ENCODE data around the gene MORN4.
"Not testable (repeated sequence)": the region's sequence is repeated elsewhere in the genome, so short reads cannot be mapped to it uniquely, and the experiment has no call there.

Gene MORN4

DNA sequence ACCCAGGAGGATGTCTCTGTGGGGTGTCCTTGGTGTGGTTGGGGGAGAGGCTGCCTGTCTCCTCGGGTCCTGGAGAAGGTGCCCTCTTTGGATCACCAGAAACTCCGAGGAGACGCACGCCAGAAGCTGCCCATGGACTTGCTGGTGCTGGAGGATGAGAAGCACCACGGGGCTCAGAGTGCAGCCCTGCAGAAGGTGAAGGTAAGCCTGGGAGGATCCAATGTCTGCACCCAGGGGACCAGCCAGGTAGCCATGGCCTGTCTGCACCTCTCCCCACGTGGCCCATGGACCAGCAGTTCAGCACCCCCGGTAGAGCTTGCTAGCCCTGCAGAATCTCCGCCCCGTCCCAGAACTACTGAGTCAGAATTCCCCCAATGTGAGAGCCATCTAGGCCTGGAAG is 55.6 kb downstream of the MORN4 start:
- Histone ChIP-seq H3K36me3 (ENCODE audit: insufficient read depth, low read depth, low read length) (no peaks in the 10 kb centered on the region), H3K27me3 (ENCODE audit: insufficient read depth, low read length) (no peaks in the 10 kb centered on the region), H3K9ac (ENCODE audit: low read depth, low read length) (no peak overlapping the region), H3K27ac (ENCODE audit: low read length) (no peak overlapping the region), H3K4me1 (ENCODE audit: insufficient read depth, low read length) (peaks cover 5% of the 10 kb centered on the region; the same call in 1 of the 2 replicates), H3K4me3 (ENCODE audit: low read length) (no peak overlapping the region), H3K9me3 (ENCODE audit: insufficient read depth, low read depth, low read length) (no peaks in the 10 kb centered on the region)

DNA sequence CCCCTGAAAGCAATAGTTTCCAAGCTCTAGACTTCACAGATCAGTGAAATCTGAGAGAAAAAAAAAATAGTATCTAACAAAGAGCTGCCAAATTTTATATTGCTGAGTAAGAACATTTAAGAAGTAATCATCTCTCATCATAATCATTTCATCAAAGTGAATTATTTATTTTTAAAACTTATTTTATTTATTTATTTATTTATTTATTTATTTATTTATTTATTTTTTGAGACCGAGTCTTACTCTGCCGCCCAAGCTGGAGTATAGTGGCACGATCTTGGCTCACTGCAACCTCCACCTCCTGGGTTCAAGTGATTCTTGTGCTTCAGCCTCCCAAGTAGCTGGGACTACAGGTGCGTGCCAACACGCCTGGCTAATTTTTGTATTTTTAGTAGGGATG is 56.8 kb downstream of the MORN4 start:
- H3K9ac ChIP-seq (ENCODE audit: low read depth, low read length); H3K4me1 ChIP-seq (ENCODE audit: insufficient read depth, low read length); H3K27ac ChIP-seq (ENCODE audit: low read length); H3K9me3 ChIP-seq (ENCODE audit: insufficient read depth, low read depth, low read length); H3K27me3 ChIP-seq (ENCODE audit: insufficient read depth, low read length); H3K4me3 ChIP-seq (ENCODE audit: low read length); H3K36me3 ChIP-seq (ENCODE audit: insufficient read depth, low read depth, low read length): not testable (repeated sequence)

DNA sequence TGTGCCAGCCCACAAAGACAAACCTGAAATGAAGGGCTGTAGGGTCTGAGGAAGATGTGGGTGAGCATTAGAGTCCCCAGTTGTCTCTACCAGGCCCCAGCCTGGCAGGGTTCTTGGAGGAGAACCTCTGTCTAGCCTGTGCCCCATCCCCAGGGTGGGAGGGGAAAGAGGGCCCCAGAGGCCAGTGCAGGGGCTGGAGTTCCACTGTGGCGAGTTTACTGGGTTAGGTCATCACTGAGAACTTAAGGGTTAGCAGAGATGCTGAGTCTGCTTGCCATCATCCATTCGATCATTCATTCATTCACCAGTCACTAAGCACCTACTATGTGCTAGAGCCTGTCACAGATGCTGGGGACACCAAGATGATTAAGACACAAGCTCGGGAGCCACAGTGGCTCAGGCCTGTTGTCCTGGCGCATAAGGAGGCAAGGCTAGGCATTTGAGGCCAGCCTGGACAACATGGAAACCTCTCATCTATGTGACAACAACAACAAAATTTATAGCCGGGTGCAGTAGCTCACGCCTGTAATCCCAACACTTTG is 58.1 kb downstream of the MORN4 start:
- no peaks in the 10 kb centered on the region for H3K27me3 ChIP-seq (ENCODE audit: insufficient read depth, low read length)
- 0 out of 2 replicates have a peak, but pooled peaks cover 4% of the 10 kb centered on the region for H3K36me3 ChIP-seq (ENCODE audit: insufficient read depth, low read depth, low read length)
- no peak overlapping the region for H3K9ac ChIP-seq (ENCODE audit: low read depth, low read length)
- H3K27ac ChIP-seq (ENCODE audit: low read length): no peak overlapping the region
- peaks cover 5% of the 10 kb centered on the region; the same call in 1 of the 2 replicates for H3K4me1 ChIP-seq (ENCODE audit: insufficient read depth, low read length)
- H3K4me3 ChIP-seq (ENCODE audit: low read length): no peak overlapping the region
- no peaks in the 10 kb centered on the region for H3K9me3 ChIP-seq (ENCODE audit: insufficient read depth, low read depth, low read length)

DNA sequence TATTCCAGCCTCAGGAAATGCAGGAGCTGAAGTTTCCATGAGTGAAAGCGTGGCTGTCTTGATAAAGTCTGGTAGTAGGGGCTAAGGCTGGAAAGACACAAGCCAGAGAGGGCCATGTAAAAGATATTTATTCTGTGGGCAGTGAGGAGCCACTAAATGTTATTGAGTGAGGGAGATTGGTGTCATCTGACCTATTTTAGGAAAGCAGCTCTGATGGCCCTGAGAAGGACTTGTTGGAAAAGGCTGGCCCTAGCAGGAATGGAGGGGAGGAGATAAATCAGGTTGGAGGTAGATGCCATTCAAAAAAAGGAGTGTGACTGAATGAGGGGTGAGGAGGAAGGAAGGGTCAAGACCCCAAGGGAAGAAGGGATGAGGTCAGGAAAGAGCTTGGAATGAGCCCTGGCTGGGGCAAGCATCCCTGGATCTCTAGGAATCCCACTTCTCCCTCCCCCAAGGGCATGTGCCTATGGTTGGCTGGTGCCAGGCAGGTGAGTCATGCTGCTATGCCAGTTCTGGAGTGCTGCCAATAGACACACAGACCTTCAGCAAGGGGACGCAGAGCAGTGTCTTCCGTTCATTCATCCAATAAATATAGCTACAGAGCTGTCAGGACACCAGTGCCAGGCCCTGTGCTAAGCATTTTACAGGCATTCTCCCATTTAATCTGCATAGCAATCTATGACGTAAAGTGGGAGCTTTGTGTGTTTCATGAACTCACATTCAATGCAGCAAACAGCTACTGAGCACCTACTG is 58.8 kb downstream of the MORN4 start:
- no peak overlapping the region for H3K9ac ChIP-seq (ENCODE audit: low read depth, low read length)
- H3K4me3 ChIP-seq (ENCODE audit: low read length): no peak overlapping the region
- no peak overlapping the region for H3K27ac ChIP-seq (ENCODE audit: low read length)
- H3K27me3 ChIP-seq (ENCODE audit: insufficient read depth, low read length): no peaks in the 10 kb centered on the region
- H3K9me3 ChIP-seq (ENCODE audit: insufficient read depth, low read depth, low read length): no peaks in the 10 kb centered on the region
- H3K4me1 ChIP-seq (ENCODE audit: insufficient read depth, low read length): peaks cover 5% of the 10 kb centered on the region; the same call in 1 of the 2 replicates
- peaks cover 4% of the 10 kb centered on the region; the same call in 1 of the 2 replicates for H3K36me3 ChIP-seq (ENCODE audit: insufficient read depth, low read depth, low read length)

DNA sequence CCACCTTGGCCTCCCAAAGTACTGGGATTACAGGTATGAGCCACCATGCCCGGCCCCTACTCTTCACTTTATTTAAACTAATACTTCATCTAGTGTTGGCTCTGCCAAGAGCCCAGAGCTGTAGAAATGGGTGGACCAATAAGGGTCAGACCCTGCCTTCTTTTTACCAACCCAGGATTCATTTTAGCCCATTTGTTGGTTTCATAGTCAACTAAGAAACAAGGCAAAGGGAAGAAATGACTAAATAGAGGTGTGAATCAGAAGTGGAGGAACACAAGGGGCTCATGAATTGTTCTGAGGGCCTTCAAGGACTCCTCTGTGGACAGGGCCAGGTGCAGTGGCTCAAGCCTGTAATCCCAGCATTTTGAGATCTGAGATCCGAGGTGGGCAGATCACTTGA is 59.6 kb downstream of the MORN4 start:
- peaks cover 5% of the 10 kb centered on the region; the same call in 1 of the 2 replicates for H3K4me1 ChIP-seq (ENCODE audit: insufficient read depth, low read length)
- H3K27ac ChIP-seq (ENCODE audit: low read length): no peak overlapping the region
- H3K36me3 ChIP-seq (ENCODE audit: insufficient read depth, low read depth, low read length): peaks cover 4% of the 10 kb centered on the region; the same call in 1 of the 2 replicates
- H3K9ac ChIP-seq (ENCODE audit: low read depth, low read length): no peak overlapping the region
- no peaks in the 10 kb centered on the region for H3K27me3 ChIP-seq (ENCODE audit: insufficient read depth, low read length)
- no peak overlapping the region for H3K4me3 ChIP-seq (ENCODE audit: low read length)
- no peaks in the 10 kb centered on the region for H3K9me3 ChIP-seq (ENCODE audit: insufficient read depth, low read depth, low read length)

DNA sequence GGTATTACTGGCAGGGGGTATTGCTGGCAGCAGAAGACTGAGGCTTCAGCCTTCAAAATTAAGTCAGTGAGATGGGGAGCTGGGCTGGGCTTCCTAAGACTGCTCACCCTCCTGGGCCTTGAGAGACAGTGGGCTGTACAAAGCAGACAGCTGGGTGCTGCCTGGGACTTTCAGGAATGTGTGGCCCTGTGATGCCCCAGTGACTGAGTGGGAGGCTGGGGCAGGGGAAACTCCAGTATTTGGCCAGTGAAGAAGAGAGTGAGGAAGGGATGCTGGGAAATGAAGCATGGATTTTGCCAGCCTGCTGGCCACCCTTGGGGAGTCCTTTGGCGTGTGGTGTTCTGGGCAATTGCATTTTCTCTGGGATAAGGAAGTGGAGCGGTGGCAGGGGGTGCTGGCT is 60.3 kb downstream of the MORN4 start:
- no peak overlapping the region for H3K27ac ChIP-seq (ENCODE audit: low read length)
- H3K9me3 ChIP-seq (ENCODE audit: insufficient read depth, low read depth, low read length): no peaks in the 10 kb centered on the region
- no peak overlapping the region for H3K9ac ChIP-seq (ENCODE audit: low read depth, low read length)
- H3K36me3 ChIP-seq (ENCODE audit: insufficient read depth, low read depth, low read length): peaks cover 4% of the 10 kb centered on the region; the same call in 1 of the 2 replicates
- no peak overlapping the region for H3K4me3 ChIP-seq (ENCODE audit: low read length)
- peaks cover 5% of the 10 kb centered on the region; the same call in 1 of the 2 replicates for H3K4me1 ChIP-seq (ENCODE audit: insufficient read depth, low read length)
- no peaks in the 10 kb centered on the region for H3K27me3 ChIP-seq (ENCODE audit: insufficient read depth, low read length)

DNA sequence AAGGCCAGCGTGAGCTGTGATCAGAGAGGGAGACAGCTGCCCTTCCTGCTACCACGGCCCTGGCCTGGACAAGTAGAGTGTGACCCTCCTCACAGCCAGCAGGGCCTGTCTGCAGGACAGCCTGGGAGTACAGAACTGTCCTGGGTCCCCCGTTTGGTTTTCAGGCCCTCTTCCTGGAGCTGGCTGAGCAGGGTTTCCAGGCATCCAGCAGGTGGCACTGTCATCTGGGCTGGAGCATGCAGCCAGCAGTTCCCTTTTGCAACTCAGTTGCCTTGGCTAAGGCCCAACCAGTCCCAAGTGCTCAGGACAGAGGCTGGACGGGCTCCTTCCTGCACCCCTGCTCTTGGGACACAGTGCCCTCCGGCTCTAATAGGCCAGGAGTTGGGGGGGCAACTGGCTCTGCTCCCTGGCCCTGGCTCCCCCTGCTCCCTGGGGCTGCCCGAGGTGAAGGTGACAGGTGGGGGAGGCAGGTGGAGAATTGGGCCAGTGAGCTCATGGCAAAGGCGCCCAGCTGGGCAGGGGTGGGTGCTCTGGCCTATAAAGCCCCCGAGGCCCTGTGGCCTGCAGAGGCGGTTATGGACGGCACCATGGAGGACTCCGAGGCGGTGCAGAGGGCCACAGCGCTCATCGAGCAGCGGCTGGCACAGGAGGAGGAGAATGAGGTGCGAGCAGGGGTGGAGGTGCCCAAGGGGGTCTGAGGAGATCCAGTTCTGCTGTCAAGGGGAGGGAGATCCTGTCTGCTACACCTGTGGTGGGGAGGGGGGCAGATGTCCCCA is 60.9 kb downstream of the MORN4 start, which contains the start of gene ANKRD2:
ANKRD2 (plus strand) TSS at position 566 of the 776 bp plus-strand sequence; CDS start at position 576, 10 bp downstream.
- H3K9me3 ChIP-seq (ENCODE audit: insufficient read depth, low read depth, low read length): no peaks in the 10 kb centered on the region
- H3K36me3 ChIP-seq (ENCODE audit: insufficient read depth, low read depth, low read length): peaks cover 4% of the 10 kb centered on the region; the same call in 1 of the 2 replicates
- no peak within 1 kb of the TSS for H3K4me3 ChIP-seq (ENCODE audit: low read length)
- H3K27ac ChIP-seq (ENCODE audit: low read length): no peak within 1 kb of the TSS
- no peak within 1 kb of the TSS for H3K9ac ChIP-seq (ENCODE audit: low read depth, low read length)
- peaks cover 5% of the 10 kb centered on the region; the same call in 1 of the 2 replicates for H3K4me1 ChIP-seq (ENCODE audit: insufficient read depth, low read length)
- no peaks in the 10 kb centered on the region for H3K27me3 ChIP-seq (ENCODE audit: insufficient read depth, low read length)

DNA sequence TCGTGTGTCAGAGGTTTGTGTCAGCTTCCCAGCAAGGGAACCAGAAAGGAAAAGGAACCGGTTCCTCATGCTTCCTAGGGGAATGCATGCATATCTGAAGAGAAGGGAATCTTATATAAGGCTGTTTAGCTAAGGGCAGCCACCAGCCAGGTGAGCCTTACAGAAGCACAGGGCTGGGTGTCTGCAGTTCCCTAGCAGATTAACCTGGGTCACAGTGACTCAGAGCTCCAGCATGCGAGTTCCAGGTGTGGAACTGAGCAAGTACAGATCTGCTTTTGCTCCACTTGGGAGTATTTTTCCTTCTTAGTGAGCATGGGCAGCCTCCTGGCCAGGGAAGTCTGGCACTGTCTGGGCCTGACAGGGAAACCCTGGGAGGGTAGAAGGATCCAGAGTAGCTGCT is 61.7 kb downstream of the MORN4 start:
- Histone ChIP-seq H3K9me3 (ENCODE audit: insufficient read depth, low read depth, low read length) (no peaks in the 10 kb centered on the region), H3K9ac (ENCODE audit: low read depth, low read length) (no peak overlapping the region), H3K4me1 (ENCODE audit: insufficient read depth, low read length) (peaks cover 5% of the 10 kb centered on the region; the same call in 1 of the 2 replicates), H3K4me3 (ENCODE audit: low read length) (no peak overlapping the region), H3K36me3 (ENCODE audit: insufficient read depth, low read depth, low read length) (peaks cover 4% of the 10 kb centered on the region; the same call in 1 of the 2 replicates), H3K27ac (ENCODE audit: low read length) (no peak overlapping the region), H3K27me3 (ENCODE audit: insufficient read depth, low read length) (no peaks in the 10 kb centered on the region)

DNA sequence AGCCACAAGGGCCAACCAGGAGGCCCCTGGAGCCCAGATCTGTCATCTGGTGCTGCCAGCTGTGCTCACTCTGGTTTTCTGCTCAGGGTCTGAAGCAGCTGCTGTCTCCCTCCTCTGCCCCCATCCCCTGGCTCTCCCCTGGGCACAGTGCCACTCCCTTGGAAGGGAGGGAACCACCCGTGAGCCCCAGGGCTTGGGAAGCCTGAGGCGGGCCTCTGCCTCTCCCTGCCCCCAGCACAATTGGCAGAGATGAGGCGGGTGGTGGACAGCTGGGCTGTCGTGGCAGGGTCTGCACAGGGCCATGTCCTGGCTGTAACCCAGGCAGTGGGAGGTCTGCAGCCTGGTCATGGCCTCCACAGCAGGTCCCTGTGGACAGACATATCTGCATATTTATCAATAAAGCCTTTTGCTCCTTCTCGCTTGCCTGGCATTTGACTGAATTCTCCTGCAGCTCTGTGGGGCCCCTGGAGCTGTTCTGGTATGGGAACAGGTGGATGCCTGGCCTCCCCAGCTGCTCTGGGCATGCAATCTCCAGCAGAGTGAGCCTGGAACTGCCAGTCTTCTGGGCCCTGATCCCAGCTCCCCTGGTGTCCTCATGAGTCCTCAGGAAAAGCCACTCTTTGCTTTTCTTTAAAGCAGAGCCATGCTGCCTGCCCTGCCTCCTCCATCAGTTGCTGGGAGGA is 62.4 kb downstream of the MORN4 start:
- H3K27ac ChIP-seq (ENCODE audit: low read length): no peak overlapping the region
- H3K36me3 ChIP-seq (ENCODE audit: insufficient read depth, low read depth, low read length): peaks cover 4% of the 10 kb centered on the region; the same call in 1 of the 2 replicates
- no peaks in the 10 kb centered on the region for H3K27me3 ChIP-seq (ENCODE audit: insufficient read depth, low read length)
- H3K4me3 ChIP-seq (ENCODE audit: low read length): no peak overlapping the region
- H3K9me3 ChIP-seq (ENCODE audit: insufficient read depth, low read depth, low read length): no peaks in the 10 kb centered on the region
- no peak overlapping the region for H3K9ac ChIP-seq (ENCODE audit: low read depth, low read length)
- peaks cover 5% of the 10 kb centered on the region; the same call in 1 of the 2 replicates for H3K4me1 ChIP-seq (ENCODE audit: insufficient read depth, low read length)

DNA sequence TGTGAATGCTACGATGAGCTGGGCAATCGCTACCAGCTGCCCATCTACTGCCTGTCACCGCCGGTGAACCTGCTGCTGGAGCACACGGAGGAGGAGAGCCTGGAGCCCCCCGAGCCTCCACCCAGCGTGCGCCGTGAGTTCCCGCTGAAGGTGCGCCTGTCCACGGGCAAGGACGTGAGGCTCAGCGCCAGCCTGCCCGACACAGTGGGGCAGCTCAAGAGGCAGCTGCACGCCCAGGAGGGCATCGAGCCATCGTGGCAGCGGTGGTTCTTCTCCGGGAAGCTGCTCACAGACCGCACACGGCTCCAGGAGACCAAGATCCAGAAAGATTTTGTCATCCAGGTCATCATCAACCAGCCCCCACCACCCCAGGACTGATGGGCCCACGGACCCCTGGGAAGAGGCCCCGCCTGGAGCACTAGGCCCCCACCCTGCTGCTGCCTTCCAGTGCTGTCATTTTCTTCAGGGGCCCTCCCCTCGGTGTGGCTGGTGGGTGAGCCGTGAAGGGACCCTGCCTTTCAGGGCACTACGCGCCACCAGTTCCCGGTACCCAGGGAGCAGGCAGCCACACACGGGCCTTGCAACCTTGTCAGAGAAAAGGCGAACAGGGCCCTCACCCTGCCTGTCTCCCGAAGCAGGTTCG is 63.0 kb downstream of the MORN4 start:
- H3K27me3 ChIP-seq (ENCODE audit: insufficient read depth, low read length): no peaks in the 10 kb centered on the region
- no peaks in the 10 kb centered on the region for H3K9me3 ChIP-seq (ENCODE audit: insufficient read depth, low read depth, low read length)
- no peak overlapping the region for H3K9ac ChIP-seq (ENCODE audit: low read depth, low read length)
- peaks cover 4% of the 10 kb centered on the region; the same call in 1 of the 2 replicates for H3K36me3 ChIP-seq (ENCODE audit: insufficient read depth, low read depth, low read length)
- no peak overlapping the region for H3K27ac ChIP-seq (ENCODE audit: low read length)
- H3K4me1 ChIP-seq (ENCODE audit: insufficient read depth, low read length): peaks cover 5% of the 10 kb centered on the region; the same call in 1 of the 2 replicates
- H3K4me3 ChIP-seq (ENCODE audit: low read length): no peak overlapping the region

DNA sequence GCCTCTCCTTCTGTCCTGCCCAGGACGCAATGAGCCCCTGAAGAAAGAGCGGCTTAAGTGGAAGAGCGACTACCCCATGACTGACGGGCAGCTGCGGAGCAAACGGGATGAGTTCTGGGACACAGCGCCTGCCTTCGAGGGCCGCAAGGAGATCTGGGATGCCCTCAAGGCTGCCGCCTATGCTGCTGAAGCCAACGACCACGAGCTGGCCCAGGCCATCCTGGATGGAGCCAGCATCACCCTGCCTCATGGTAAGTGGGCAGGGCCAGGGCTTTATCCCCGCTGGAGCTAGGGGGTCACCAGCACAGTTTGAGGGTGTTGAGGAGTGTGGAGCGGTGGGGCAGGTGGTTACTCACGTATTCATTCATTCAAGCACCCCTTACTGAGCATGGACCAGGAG is 65.4 kb downstream of the MORN4 start:
- no peak overlapping the region for H3K27ac ChIP-seq (ENCODE audit: low read length)
- H3K9me3 ChIP-seq (ENCODE audit: insufficient read depth, low read depth, low read length): no peaks in the 10 kb centered on the region
- no peak overlapping the region for H3K9ac ChIP-seq (ENCODE audit: low read depth, low read length)
- peaks cover 4% of the 10 kb centered on the region; the same call in 1 of the 2 replicates for H3K36me3 ChIP-seq (ENCODE audit: insufficient read depth, low read depth, low read length)
- no peaks in the 10 kb centered on the region for H3K27me3 ChIP-seq (ENCODE audit: insufficient read depth, low read length)
- H3K4me3 ChIP-seq (ENCODE audit: low read length): no peak overlapping the region
- H3K4me1 ChIP-seq (ENCODE audit: insufficient read depth, low read length): no peaks in the 10 kb centered on the region
